Measurements from ENCODE around the gene AP1B1.
"Not testable (repeated sequence)": the region's sequence is repeated elsewhere in the genome, so short reads cannot be mapped to it uniquely, and the experiment has no call there.

The AP1B1 gene

GRCh38 chr22:29385151-29385704 lies 3.1 kb downstream of the AP1B1 start:
- H3K27ac ChIP-seq (ENCODE audit: low read length), result no peak overlapping the region
- no peaks in the 10 kb centered on the region for H3K27me3 ChIP-seq (ENCODE audit: insufficient read depth, low read length)
- peaks cover 3% of the 10 kb centered on the region for H3K4me1 ChIP-seq (ENCODE audit: insufficient read depth, low read length)
- H3K9me3 ChIP-seq (ENCODE audit: insufficient read depth, low read depth, low read length), result no peaks in the 10 kb centered on the region
- H3K9ac ChIP-seq (ENCODE audit: low read depth, low read length), result no peak overlapping the region
- H3K36me3 ChIP-seq (ENCODE audit: insufficient read depth, low read depth, low read length), result peaks cover 13% of the 10 kb centered on the region
- H3K4me3 ChIP-seq (ENCODE audit: low read length), result no peak overlapping the region

GRCh38 chr22:29383740-29384139 lies 4.6 kb downstream of the AP1B1 start:
- Histone ChIP-seq H3K27ac (ENCODE audit: low read length) (no peak overlapping the region), H3K4me3 (ENCODE audit: low read length) (no peak overlapping the region), H3K9me3 (ENCODE audit: insufficient read depth, low read depth, low read length) (no peaks in the 10 kb centered on the region), H3K27me3 (ENCODE audit: insufficient read depth, low read length) (no peaks in the 10 kb centered on the region), H3K9ac (ENCODE audit: low read depth, low read length) (no peak overlapping the region), H3K4me1 (ENCODE audit: insufficient read depth, low read length) (peaks cover 1% of the 10 kb centered on the region), H3K36me3 (ENCODE audit: insufficient read depth, low read depth, low read length) (peaks cover 13% of the 10 kb centered on the region)

GRCh38 chr22:29382580-29383302 lies 5.6 kb downstream of the AP1B1 start:
- H3K9me3 ChIP-seq (ENCODE audit: insufficient read depth, low read depth, low read length), result no peaks in the 10 kb centered on the region
- H3K9ac ChIP-seq (ENCODE audit: low read depth, low read length), result no peak overlapping the region
- H3K4me3 ChIP-seq (ENCODE audit: low read length), result no peak overlapping the region
- H3K27ac ChIP-seq (ENCODE audit: low read length), result no peak overlapping the region
- H3K36me3 ChIP-seq (ENCODE audit: insufficient read depth, low read depth, low read length), result peaks cover 17% of the 10 kb centered on the region
- H3K27me3 ChIP-seq (ENCODE audit: insufficient read depth, low read length), result no peaks in the 10 kb centered on the region
- no peaks in the 10 kb centered on the region; the same call in 1 of the 2 replicates for H3K4me1 ChIP-seq (ENCODE audit: insufficient read depth, low read length)

GRCh38 chr22:29380856-29381255 lies 7.5 kb downstream of the AP1B1 start:
- Histone ChIP-seq H3K4me1 (ENCODE audit: insufficient read depth, low read length) (no peaks in the 10 kb centered on the region; the same call in 1 of the 2 replicates), H3K27me3 (ENCODE audit: insufficient read depth, low read length) (no peaks in the 10 kb centered on the region), H3K4me3 (ENCODE audit: low read length) (no peak overlapping the region), H3K9ac (ENCODE audit: low read depth, low read length) (no peak overlapping the region), H3K27ac (ENCODE audit: low read length) (no peak overlapping the region), H3K9me3 (ENCODE audit: insufficient read depth, low read depth, low read length) (no peaks in the 10 kb centered on the region), H3K36me3 (ENCODE audit: insufficient read depth, low read depth, low read length) (peaks cover 31% of the 10 kb centered on the region)

GRCh38 chr22:29380032-29380781 lies 8.2 kb downstream of the AP1B1 start:
- no peaks in the 10 kb centered on the region for H3K27me3 ChIP-seq (ENCODE audit: insufficient read depth, low read length)
- no peak overlapping the region for H3K4me3 ChIP-seq (ENCODE audit: low read length)
- H3K4me1 ChIP-seq (ENCODE audit: insufficient read depth, low read length), result no peaks in the 10 kb centered on the region; the same call in 1 of the 2 replicates
- H3K36me3 ChIP-seq (ENCODE audit: insufficient read depth, low read depth, low read length), result peaks cover 28% of the 10 kb centered on the region
- no peak overlapping the region for H3K9ac ChIP-seq (ENCODE audit: low read depth, low read length)
- no peak overlapping the region for H3K27ac ChIP-seq (ENCODE audit: low read length)
- H3K9me3 ChIP-seq (ENCODE audit: insufficient read depth, low read depth, low read length), result no peaks in the 10 kb centered on the region

GRCh38 chr22:29379258-29379657 lies 9.1 kb downstream of the AP1B1 start:
- Histone ChIP-seq H3K9me3 (ENCODE audit: insufficient read depth, low read depth, low read length) (no peaks in the 10 kb centered on the region), H3K27me3 (ENCODE audit: insufficient read depth, low read length) (no peaks in the 10 kb centered on the region), H3K4me3 (ENCODE audit: low read length) (no peak overlapping the region), H3K27ac (ENCODE audit: low read length) (no peak overlapping the region), H3K4me1 (ENCODE audit: insufficient read depth, low read length) (no peaks in the 10 kb centered on the region; the same call in 1 of the 2 replicates), H3K36me3 (ENCODE audit: insufficient read depth, low read depth, low read length) (peaks cover 23% of the 10 kb centered on the region), H3K9ac (ENCODE audit: low read depth, low read length) (no peak overlapping the region)

- H3K9ac ChIP-seq (ENCODE audit: low read depth, low read length), result no peak overlapping the region
- H3K36me3 ChIP-seq (ENCODE audit: insufficient read depth, low read depth, low read length), result peaks cover 17% of the 10 kb centered on the region
- no peaks in the 10 kb centered on the region for H3K9me3 ChIP-seq (ENCODE audit: insufficient read depth, low read depth, low read length)
- no peaks in the 10 kb centered on the region; the same call in 1 of the 2 replicates for H3K4me1 ChIP-seq (ENCODE audit: insufficient read depth, low read length)
- no peak overlapping the region for H3K4me3 ChIP-seq (ENCODE audit: low read length)
- H3K27me3 ChIP-seq (ENCODE audit: insufficient read depth, low read length), result no peaks in the 10 kb centered on the region
- H3K27ac ChIP-seq (ENCODE audit: low read length), result no peak overlapping the region
These were observed 10.4 kb downstream of the AP1B1 start for GRCh38 chr22:29377979-29378378.

GRCh38 chr22:29376705-29377104 lies 11.7 kb downstream of the AP1B1 start:
- not testable (repeated sequence) for H3K27me3 ChIP-seq (ENCODE audit: insufficient read depth, low read length); H3K9me3 ChIP-seq (ENCODE audit: insufficient read depth, low read depth, low read length); H3K9ac ChIP-seq (ENCODE audit: low read depth, low read length); H3K27ac ChIP-seq (ENCODE audit: low read length); H3K4me3 ChIP-seq (ENCODE audit: low read length); H3K4me1 ChIP-seq (ENCODE audit: insufficient read depth, low read length)
- H3K36me3 ChIP-seq (ENCODE audit: insufficient read depth, low read depth, low read length), result peaks cover 17% of the 10 kb centered on the region

- Histone ChIP-seq H3K9me3 (ENCODE audit: insufficient read depth, low read depth, low read length) (no peaks in the 10 kb centered on the region), H3K27ac (ENCODE audit: low read length) (no peak overlapping the region), H3K9ac (ENCODE audit: low read depth, low read length) (no peak overlapping the region), H3K4me3 (ENCODE audit: low read length) (no peak overlapping the region), H3K4me1 (ENCODE audit: insufficient read depth, low read length) (peaks cover 4% of the 10 kb centered on the region; the same call in 1 of the 2 replicates), H3K27me3 (ENCODE audit: insufficient read depth, low read length) (no peaks in the 10 kb centered on the region), H3K36me3 (ENCODE audit: insufficient read depth, low read depth, low read length) (peaks cover 17% of the 10 kb centered on the region)
These were observed 12.8 kb downstream of the AP1B1 start for GRCh38 chr22:29375398-29376076.

- H3K27me3 ChIP-seq (ENCODE audit: insufficient read depth, low read length); H3K27ac ChIP-seq (ENCODE audit: low read length); H3K9ac ChIP-seq (ENCODE audit: low read depth, low read length); H3K4me1 ChIP-seq (ENCODE audit: insufficient read depth, low read length); H3K9me3 ChIP-seq (ENCODE audit: insufficient read depth, low read depth, low read length); H3K4me3 ChIP-seq (ENCODE audit: low read length): not testable (repeated sequence)
- H3K36me3 ChIP-seq (ENCODE audit: insufficient read depth, low read depth, low read length), result peaks cover 17% of the 10 kb centered on the region
These were observed 13.6 kb downstream of the AP1B1 start for GRCh38 chr22:29374806-29375205.

- Histone ChIP-seq H3K4me1 (ENCODE audit: insufficient read depth, low read length) (peaks cover 9% of the 10 kb centered on the region; the same call in 1 of the 2 replicates), H3K27ac (ENCODE audit: low read length) (no peak overlapping the region), H3K9ac (ENCODE audit: low read depth, low read length) (no peak overlapping the region), H3K4me3 (ENCODE audit: low read length) (no peak overlapping the region), H3K36me3 (ENCODE audit: insufficient read depth, low read depth, low read length) (peaks cover 17% of the 10 kb centered on the region), H3K9me3 (ENCODE audit: insufficient read depth, low read depth, low read length) (no peaks in the 10 kb centered on the region), H3K27me3 (ENCODE audit: insufficient read depth, low read length) (no peaks in the 10 kb centered on the region)
These were observed 14.0 kb downstream of the AP1B1 start for GRCh38 chr22:29374401-29374800.

All from iPS-20b (cell line).